ENCODE measurements around the gene PRICKLE4.
"Not testable (repeated sequence)": the region's sequence is repeated elsewhere in the genome, so short reads cannot be mapped to it uniquely, and the experiment has no call there.

PRICKLE4 gene

DNA sequence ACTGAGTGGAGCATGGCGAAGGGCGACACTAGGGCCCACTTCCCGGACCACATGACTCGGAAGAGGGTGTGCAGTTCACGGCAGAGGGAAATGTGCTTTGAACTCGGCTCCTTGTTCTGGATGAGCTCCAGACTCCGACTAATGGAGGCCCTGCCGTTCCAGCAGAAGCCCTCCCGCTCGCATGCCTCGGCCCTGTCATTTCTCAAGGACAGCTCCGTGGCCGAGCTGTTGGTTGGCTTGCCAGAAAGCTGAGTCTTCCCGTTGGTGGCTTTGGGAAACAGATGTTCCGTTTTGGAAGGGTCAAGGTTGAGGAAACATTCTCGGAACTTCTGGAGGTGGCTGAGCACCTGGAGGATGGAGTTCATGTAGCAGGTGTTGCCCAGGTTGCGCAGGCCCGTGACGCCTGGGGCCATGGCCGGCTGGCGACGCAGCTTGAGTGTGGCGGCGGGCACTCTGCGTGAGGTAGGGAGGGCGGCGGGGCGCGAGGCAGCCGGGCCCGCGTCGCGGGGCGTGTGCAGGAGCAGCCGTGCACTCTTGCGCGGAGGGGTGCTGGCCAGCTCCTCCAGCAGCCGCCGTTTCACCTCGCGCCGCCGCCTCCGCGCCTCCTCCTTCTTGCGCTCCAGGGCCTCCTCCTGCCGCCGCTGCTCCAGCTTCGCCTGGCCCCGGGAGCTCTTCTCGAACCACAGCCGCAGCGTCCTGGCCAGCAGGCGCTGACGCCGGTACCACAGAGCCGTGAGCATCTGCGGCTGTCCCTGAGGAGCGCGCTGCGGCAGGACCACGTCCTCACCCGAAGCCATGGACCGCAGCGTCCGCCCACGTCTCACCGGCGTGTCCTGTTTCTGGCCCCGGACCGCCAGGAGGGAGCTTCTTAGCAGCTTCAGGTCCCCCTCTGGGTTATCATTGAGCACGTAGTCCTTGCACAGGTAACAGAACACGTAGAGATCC is 25.5 kb downstream of the PRICKLE4 start:
- in situ Hi-C loops (cut with HindIII; ENCODE audit: low sequenced_read_pairs): no loop called here
- no peak for DNase-seq (ENCODE audit: low read depth)
- H3K4me3 ChIP-seq (ENCODE audit: low read depth, low read length): no peak overlapping the region
- TF ChIP-seq CTCF (IDR thresholded peaks at IDR 0.05; ENCODE audit: low read depth, low read length, missing control alignments): no peak

GRCh38 chr6:41811095-41811494 is 30.5 kb downstream of the PRICKLE4 start:
- in situ Hi-C loops (cut with HindIII; ENCODE audit: low sequenced_read_pairs): no loop called here
- DNase-seq (ENCODE audit: low read depth): no peak
- TF ChIP-seq CTCF (IDR thresholded peaks at IDR 0.05; ENCODE audit: low read depth, low read length, missing control alignments): no peak
- no peak overlapping the region for H3K4me3 ChIP-seq (ENCODE audit: low read depth, low read length)

GRCh38 chr6:41811946-41812345 is 31.4 kb downstream of the PRICKLE4 start:
- DNase-seq (ENCODE audit: low read depth); in situ Hi-C loops (cut with HindIII; ENCODE audit: low sequenced_read_pairs); H3K4me3 ChIP-seq (ENCODE audit: low read depth, low read length): not testable (repeated sequence)

- TF ChIP-seq CTCF (IDR thresholded peaks at IDR 0.05; ENCODE audit: low read depth, low read length, missing control alignments): no peak
- in situ Hi-C loops (cut with HindIII; ENCODE audit: low sequenced_read_pairs): no loop called here
- no peak overlapping the region for H3K4me3 ChIP-seq (ENCODE audit: low read depth, low read length)
- no peak for DNase-seq (ENCODE audit: low read depth)
These were observed 32.9 kb downstream of the PRICKLE4 start for GRCh38 chr6:41813469-41813868.

- in situ Hi-C loops (cut with HindIII; ENCODE audit: low sequenced_read_pairs): no loop called here
- TF ChIP-seq CTCF (IDR thresholded peaks at IDR 0.05; ENCODE audit: low read depth, low read length, missing control alignments): no peak
- no peak for DNase-seq (ENCODE audit: low read depth)
- no peak overlapping the region for H3K4me3 ChIP-seq (ENCODE audit: low read depth, low read length)
These were observed 33.4 kb downstream of the PRICKLE4 start for GRCh38 chr6:41813956-41814355.

- no peak for DNase-seq (ENCODE audit: low read depth)
- in situ Hi-C loops (cut with HindIII; ENCODE audit: low sequenced_read_pairs): no loop called here
- no peak overlapping the region for H3K4me3 ChIP-seq (ENCODE audit: low read depth, low read length)
- TF ChIP-seq CTCF (IDR thresholded peaks at IDR 0.05; ENCODE audit: low read depth, low read length, missing control alignments): no peak
These were observed 34.0 kb downstream of the PRICKLE4 start for GRCh38 chr6:41814629-41815028.

DNA sequence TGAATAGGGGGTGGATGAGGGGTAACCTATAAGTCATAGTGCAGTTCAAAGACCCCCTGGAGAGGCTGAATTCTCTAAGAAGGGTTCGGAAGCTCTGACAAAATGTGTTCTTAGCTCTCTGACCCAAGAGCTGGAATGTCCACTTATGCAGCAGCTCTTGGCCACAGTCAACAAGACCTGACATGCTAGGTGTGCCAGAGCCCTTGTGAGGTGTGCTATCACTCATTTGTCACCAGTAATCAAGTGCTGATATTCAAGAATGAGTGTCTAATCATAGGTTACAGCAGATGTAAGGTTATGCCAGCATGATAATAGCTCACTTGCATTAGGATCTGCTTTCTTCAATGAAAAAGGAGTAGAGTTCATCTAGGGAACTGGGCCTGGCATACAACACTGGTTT is 35.0 kb downstream of the PRICKLE4 start:
- no peak overlapping the region for H3K4me3 ChIP-seq (ENCODE audit: low read depth, low read length)
- in situ Hi-C loops (cut with HindIII; ENCODE audit: low sequenced_read_pairs): no loop called here
- DNase-seq (ENCODE audit: low read depth): no peak
- TF ChIP-seq CTCF (IDR thresholded peaks at IDR 0.05; ENCODE audit: low read depth, low read length, missing control alignments): no peak

All from astrocyte of the cerebellum (primary cell).